ENCODE measurements around the gene NR1D2.
"Not testable (repeated sequence)": the region's sequence is repeated elsewhere in the genome, so short reads cannot be mapped to it uniquely, and the experiment has no call there.

GRCh38 chr3:24026665-24027064 lies 81.6 kb downstream of the NR1D2 start:
- not testable (repeated sequence) for TF ChIP-seq CTCF (IDR thresholded peaks at IDR 0.05); POLR2AphosphoS5 (IDR thresholded peaks at IDR 0.05; ENCODE audit: insufficient read depth in 1 of 2, low read depth in 1 of 2); POLR2A (IDR thresholded peaks at IDR 0.05)

Data from vagina (tissue), 2 donors.